Diencephalon (tissue), 1 donor: ENCODE data around the gene GTF2I. TPM values are rescaled to one million over a fixed set of nuclear protein-coding genes. Genes with fewer than 3 reads are reported as not detected.

Experiments used
- total RNA-seq: library from RNA; depleted of rRNA; stranded (reverse); fragments of >200 nt; gene quantifications from one replicate; pipeline ENCODE4 v1.2.3, GENCODE V29; 2014

GTF2I gene
- 254 TPM for total RNA-seq

DNA sequence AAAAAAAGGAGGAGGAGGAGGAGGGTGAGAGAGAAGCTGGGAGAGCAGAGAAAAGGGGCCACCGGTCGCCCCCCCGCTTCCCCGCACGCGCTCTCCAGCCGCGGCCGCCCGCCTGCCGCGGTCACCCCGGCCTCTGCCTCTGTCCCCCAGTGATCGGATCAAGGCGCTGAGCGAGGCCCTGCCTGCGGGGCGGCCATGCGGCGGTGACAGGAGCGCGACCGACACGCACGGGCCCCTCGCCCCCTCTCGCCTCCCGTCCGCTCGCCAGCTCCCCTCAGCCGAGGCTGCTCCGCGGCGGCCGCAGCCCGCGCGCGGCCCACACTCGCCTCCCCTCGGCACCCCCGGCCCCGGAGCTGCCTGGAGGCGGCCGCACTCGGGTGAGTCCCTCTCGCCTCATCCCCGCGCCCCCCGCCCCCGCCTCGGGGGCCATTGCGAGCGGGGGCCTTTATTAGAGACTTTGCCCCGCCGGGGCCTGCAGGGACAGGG lies at the start of gene GTF2I:
TSS of gene GTF2I (plus strand) at position 27 of the 486 bp plus-strand sequence. CDS start 31,411 bp downstream, outside the sequence.

GRCh38 chr7:74773760-74774750 lies 116.5 kb downstream of the GTF2I start, which contains the start of gene NCF1:
NCF1 (plus strand) TSS chr7:74774011; CDS start chr7:74774032, 21 bp downstream.

Other genes with a start within 250 kb of the GTF2I start
- gene GTF2IRD1, start 203.8 kb upstream of the GTF2I start, total RNA-seq = 17.5 TPM
- gene NCF1, start 116.3 kb downstream of the GTF2I start, total RNA-seq = 0.69 TPM
- gene GTF2IRD2, start 193.9 kb downstream of the GTF2I start, total RNA-seq = 33.4 TPM